ENCODE data around the gene PLXNB1. TPM values are rescaled to one million over a fixed set of nuclear protein-coding genes. Genes with fewer than 3 reads are reported as not detected.

PLXNB1 gene
- total and polyA plus RNA-seq, 12 donors, result 3.4 to 115 (median 13.7) TPM

DNA sequence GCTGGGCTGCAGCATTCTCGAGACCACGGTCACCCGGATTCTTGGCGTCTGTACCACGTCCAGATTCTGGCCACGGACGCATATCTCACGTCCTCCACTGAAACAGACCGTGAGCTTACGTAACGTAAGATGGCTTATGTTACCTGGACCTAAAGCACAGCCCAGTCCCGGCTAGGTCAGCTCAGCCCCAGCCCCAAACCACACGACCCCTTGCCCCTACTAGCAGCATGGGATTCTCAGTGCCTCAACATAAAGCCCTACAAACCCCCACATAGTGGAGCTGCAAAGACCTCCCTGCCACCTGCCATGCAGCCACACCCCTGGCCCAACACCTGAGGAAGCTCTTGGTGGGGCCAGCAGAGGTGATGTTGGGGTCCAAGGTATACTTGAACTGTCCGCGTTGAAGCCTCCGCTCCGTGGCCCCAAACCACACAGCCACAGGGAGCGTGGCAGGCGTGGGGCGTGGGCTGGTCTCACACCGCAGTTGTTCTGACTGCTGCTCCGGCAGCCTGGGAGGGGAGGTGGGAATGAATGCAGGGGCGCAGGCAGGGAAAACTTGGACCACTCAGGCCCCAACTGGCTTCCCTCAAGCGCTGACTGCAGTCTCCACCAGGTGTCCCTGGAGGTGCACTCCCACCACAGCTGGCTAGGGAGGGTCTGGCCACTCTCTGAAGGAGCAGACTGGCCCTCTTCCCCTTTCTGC is 14.5 kb downstream of the PLXNB1 start:
- WGBS, 4 donors, result 85 to 94% (median 92%) methylated on average over 15 to 24 of the region's 24 CpGs
- TF ChIP-seq, protein P1, sequence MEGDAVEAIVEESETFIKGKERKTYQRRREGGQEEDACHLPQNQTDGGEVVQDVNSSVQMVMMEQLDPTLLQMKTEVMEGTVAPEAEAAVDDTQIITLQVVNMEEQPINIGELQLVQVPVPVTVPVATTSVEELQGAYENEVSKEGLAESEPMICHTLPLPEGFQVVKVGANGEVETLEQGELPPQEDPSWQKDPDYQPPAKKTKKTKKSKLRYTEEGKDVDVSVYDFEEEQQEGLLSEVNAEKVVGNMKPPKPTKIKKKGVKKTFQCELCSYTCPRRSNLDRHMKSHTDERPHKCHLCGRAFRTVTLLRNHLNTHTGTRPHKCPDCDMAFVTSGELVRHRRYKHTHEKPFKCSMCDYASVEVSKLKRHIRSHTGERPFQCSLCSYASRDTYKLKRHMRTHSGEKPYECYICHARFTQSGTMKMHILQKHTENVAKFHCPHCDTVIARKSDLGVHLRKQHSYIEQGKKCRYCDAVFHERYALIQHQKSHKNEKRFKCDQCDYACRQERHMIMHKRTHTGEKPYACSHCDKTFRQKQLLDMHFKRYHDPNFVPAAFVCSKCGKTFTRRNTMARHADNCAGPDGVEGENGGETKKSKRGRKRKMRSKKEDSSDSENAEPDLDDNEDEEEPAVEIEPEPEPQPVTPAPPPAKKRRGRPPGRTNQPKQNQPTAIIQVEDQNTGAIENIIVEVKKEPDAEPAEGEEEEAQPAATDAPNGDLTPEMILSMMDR (IDR thresholded peaks at IDR 0.05), result no peak
- TF ChIP-seq POLR2A (IDR thresholded peaks at IDR 0.05), result no peak
- no peak overlapping the region for H3K4me3 ChIP-seq
- H3K27me3 ChIP-seq, result no peaks in the 10 kb centered on the region
- peaks cover 0 to 29% of the 10 kb centered on the region in 2 donors for H3K36me3 ChIP-seq (replicated peaks in 1 of 2)
- intact Hi-C loops (cut with DNase I), result no loop called here
- no peak for DNase-seq
- H3K4me1 ChIP-seq (replicated peaks in 1 of 2), result no peaks in the 10 kb centered on the region
- no peaks in the 10 kb centered on the region for H3K9me3 ChIP-seq (replicated peaks in 1 of 3)
- H3K27ac ChIP-seq, result no peak overlapping the region

GRCh38 chr3:48414376-48415250 is 15.3 kb downstream of the PLXNB1 start:
- intact Hi-C loops (cut with DNase I), result no loop called here
- Histone ChIP-seq H3K27me3 (no peaks in the 10 kb centered on the region), H3K36me3 (replicated peaks in 1 of 2) (peaks cover 0 to 32% of the 10 kb centered on the region in 2 donors), H3K27ac (no peak overlapping the region), H3K4me1 (replicated peaks in 1 of 2) (no peaks in the 10 kb centered on the region), H3K9me3 (replicated peaks in 1 of 3) (no peaks in the 10 kb centered on the region), H3K4me3 (no peak overlapping the region)
- no peak for TF ChIP-seq POLR2A (IDR thresholded peaks at IDR 0.05)
- TF ChIP-seq, protein P1 (IDR thresholded peaks at IDR 0.05), result no peak
- WGBS, 4 donors, result 85 to 92% (median 88%) methylated on average over 15 to 25 of the region's 25 CpGs
- peak in 1 of 7 donors; percentile 6 for DNase-seq

- H3K9me3 ChIP-seq (replicated peaks in 1 of 3), result no peaks in the 10 kb centered on the region
- peaks cover 0 to 35% of the 10 kb centered on the region in 2 donors for H3K36me3 ChIP-seq (replicated peaks in 1 of 2)
- no peaks in the 10 kb centered on the region for H3K27me3 ChIP-seq
- no peak overlapping the region for H3K27ac ChIP-seq
- intact Hi-C loops (cut with DNase I), result no loop called here
- H3K4me3 ChIP-seq, result no peak overlapping the region
- no peak for DNase-seq
- no peak for TF ChIP-seq POLR2A (IDR thresholded peaks at IDR 0.05)
- TF ChIP-seq, protein P1 (IDR thresholded peaks at IDR 0.05), result no peak
- H3K4me1 ChIP-seq (replicated peaks in 1 of 2), result no peaks in the 10 kb centered on the region
- WGBS, 4 donors, result 80 to 92% (median 87%) methylated on average over 1 to 14 of the region's 14 CpGs
Measured at GRCh38 chr3:48413611-48414010, 16.3 kb downstream of the PLXNB1 start.

GRCh38 chr3:48413086-48413485 is 16.8 kb downstream of the PLXNB1 start:
- Histone ChIP-seq H3K27ac (no peak overlapping the region), H3K4me3 (no peak overlapping the region), H3K9me3 (replicated peaks in 1 of 3) (no peaks in the 10 kb centered on the region), H3K27me3 (no peaks in the 10 kb centered on the region), H3K36me3 (replicated peaks in 1 of 2) (peaks cover 0 to 31% of the 10 kb centered on the region in 2 donors), H3K4me1 (replicated peaks in 1 of 2) (no peaks in the 10 kb centered on the region)
- WGBS, 4 donors, result 87 to 95% (median 90%) methylated on average over 7 to 8 of the region's 8 CpGs
- TF ChIP-seq, protein P1 (IDR thresholded peaks at IDR 0.05), result no peak
- TF ChIP-seq POLR2A (IDR thresholded peaks at IDR 0.05), result no peak
- intact Hi-C loops (cut with DNase I), result no loop called here
- no peak for DNase-seq
